Stimulated activated CD8-positive, alpha-beta memory T cell treated with anti-CD3 and anti-CD28 coated beads, Interleukin-15, amount 100 ng/mL, for 1 hour (primary cell): ENCODE data around the gene CLEC16A.

ENCODE experiments used
- DNase-seq: peaks from one replicate; pipeline ENCODE4 v3.0.0-alpha.2; 2020; ENCODE audit warnings: low read depth

The CLEC16A gene

GRCh38 chr16:11121914-11122692, 177.7 kb downstream of the CLEC16A start:
- DNase-seq, result no peak

- no peak for DNase-seq
Observed at GRCh38 chr16:11123666-11124065, 179.3 kb downstream of the CLEC16A start.

- no peak for DNase-seq
Observed at GRCh38 chr16:11125936-11126335, 181.6 kb downstream of the CLEC16A start.

GRCh38 chr16:11126399-11127054, 182.2 kb downstream of the CLEC16A start:
- DNase-seq, result no peak

- DNase-seq, result no peak
Observed at GRCh38 chr16:11127610-11128195, 183.3 kb downstream of the CLEC16A start.

GRCh38 chr16:11128211-11129141, 184.1 kb downstream of the CLEC16A start:
- no peak for DNase-seq

GRCh38 chr16:11129378-11129781, 185.0 kb downstream of the CLEC16A start:
- DNase-seq, result no peak

- DNase-seq, result no peak
Observed at GRCh38 chr16:11130978-11131665, 186.8 kb downstream of the CLEC16A start.

GRCh38 chr16:11131706-11132105, 187.3 kb downstream of the CLEC16A start:
- DNase-seq, result no peak

GRCh38 chr16:11133344-11133943, 189.1 kb downstream of the CLEC16A start:
- DNase-seq, result no peak

- DNase-seq, result no peak
Observed at GRCh38 chr16:11134722-11135463, 190.5 kb downstream of the CLEC16A start.

GRCh38 chr16:11135464-11135973, 191.2 kb downstream of the CLEC16A start:
- no peak for DNase-seq

- no peak for DNase-seq
Observed at GRCh38 chr16:11136600-11136999, 192.2 kb downstream of the CLEC16A start.

- no peak for DNase-seq
Observed at GRCh38 chr16:11138022-11138768, 193.8 kb downstream of the CLEC16A start.

- DNase-seq, result no peak
Observed at GRCh38 chr16:11138769-11139325, 194.5 kb downstream of the CLEC16A start.

- DNase-seq, result no peak
Observed at GRCh38 chr16:11139326-11140097, 195.1 kb downstream of the CLEC16A start.

GRCh38 chr16:11140098-11140375, 195.7 kb downstream of the CLEC16A start:
- no peak for DNase-seq

GRCh38 chr16:11140466-11140865, 196.1 kb downstream of the CLEC16A start:
- no peak for DNase-seq

GRCh38 chr16:11140867-11141266, 196.5 kb downstream of the CLEC16A start:
- DNase-seq, result no peak
